Kidney (tissue), 14 donors: ENCODE results near the gene NKIRAS2. TPM values are rescaled to one million over a fixed set of nuclear protein-coding genes. Genes with fewer than 3 reads are reported as not detected.

Experiments used
- DNase-seq, 5 donors: peaks; one replicate each; pipeline ENCODE4 v3.0.0-alpha.2; 2013 to 2020
- FAIRE-seq: peaks from 2 replicates; lab custom pipeline; 2012; peaks lifted over from hg19 to GRCh38; lab: Jason Lieb, UNC
- H3K27ac ChIP-seq, 2 donors: one replicate each; pipeline ENCODE4 v1.7.0; 2013; ENCODE audit warnings: low read depth in 2 of 2, low read length in 2 of 2, inconsistent platforms in 1 of 2
- H3K27me3 ChIP-seq: one replicate; pipeline ENCODE4 v1.7.1; 2013; ENCODE audit warnings: low read length, inconsistent platforms; ENCODE audit not compliant: control insufficient read depth, insufficient read depth
- H3K36me3 ChIP-seq, 3 donors: one replicate each; pipeline versions ENCODE4 v1.7.0 to v1.7.1; 2013; ENCODE audit warnings: low read length in 3 of 3, control low read depth in 1 of 3, inconsistent platforms in 1 of 3; ENCODE audit not compliant: insufficient read depth in 3 of 3, control insufficient read depth in 2 of 3
- H3K4me1 ChIP-seq, 3 donors: one replicate each; pipeline versions ENCODE4 v1.7.0 to v1.7.1; 2013; ENCODE audit warnings: low read length in 3 of 3, inconsistent platforms in 1 of 3, low read depth in 1 of 3; ENCODE audit not compliant: control insufficient read depth in 2 of 3, insufficient read depth in 2 of 3
- H3K4me3 ChIP-seq, 3 donors: one replicate each; pipeline versions ENCODE4 v1.7.0 to v1.8.1; 2013; ENCODE audit warnings: low read length in 3 of 3, control low read depth in 1 of 3, inconsistent platforms in 1 of 3
- H3K9ac ChIP-seq, 3 donors: one replicate each; pipeline versions ENCODE4 v1.7.0 to v1.7.1; 2013; ENCODE audit warnings: low read length in 3 of 3, control low read depth in 1 of 3, inconsistent platforms in 1 of 3
- H3K9me3 ChIP-seq, 3 donors: one replicate each; pipeline versions ENCODE4 v1.7.0 to v1.7.1; 2013; ENCODE audit warnings: low read length in 3 of 3, control low read depth in 1 of 3, inconsistent platforms in 1 of 3; ENCODE audit not compliant: control insufficient read depth in 2 of 3, insufficient read depth in 1 of 3
- CTCF ChIP-seq: IDR thresholded peaks from 3 replicates; pipeline ENCODE4 v1.5.1; 2012; ENCODE audit warnings: mild to moderate bottlenecking, moderate library complexity, borderline replicate concordance; ENCODE audit not compliant: insufficient read depth; ENCODE audit errors: extremely low read depth
- intact Hi-C: fragments of 100-400 bp; cut with DNase I; formaldehyde crosslinking; loops from one replicate; pipeline ENCODE4 v1.11.1; 2022
- polyA plus RNA-seq: library from polyadenylated mRNA; stranded (reverse); fragments of 350-450 nt; fragmentation: Illumina TruSeq; extraction: RNeasy Lipid Tissue Mini Kit (QIAGEN cat#74804); gene quantifications from one replicate; pipeline ENCODE4 v1.2.3, GENCODE V29; 2014; ENCODE audit warnings: low read depth, low replicate concordance; ENCODE audit not compliant: insufficient read depth
- total RNA-seq: library from RNA; stranded (reverse); fragmentation: NEBNext Ultra II Directional; extraction: Animal tissue kit (Norgen Biotek cat#: 25700); gene quantifications from one replicate; pipeline ENCODE4 v1.2.1, GENCODE V29; 2021
- donor health status: control.
- donor health status: control.
- donor health status: control.
- donor health status: control.
- donor health status: control.
- donor health status: DM: yes; HTN: yes; CAD: no.
- donor health status: Normal renal cell carcinoma (clear cell type).

NKIRAS2 gene
- total and polyA plus RNA-seq, 2 donors from 2014 or later = 21.2 to 26.8 TPM

DNA sequence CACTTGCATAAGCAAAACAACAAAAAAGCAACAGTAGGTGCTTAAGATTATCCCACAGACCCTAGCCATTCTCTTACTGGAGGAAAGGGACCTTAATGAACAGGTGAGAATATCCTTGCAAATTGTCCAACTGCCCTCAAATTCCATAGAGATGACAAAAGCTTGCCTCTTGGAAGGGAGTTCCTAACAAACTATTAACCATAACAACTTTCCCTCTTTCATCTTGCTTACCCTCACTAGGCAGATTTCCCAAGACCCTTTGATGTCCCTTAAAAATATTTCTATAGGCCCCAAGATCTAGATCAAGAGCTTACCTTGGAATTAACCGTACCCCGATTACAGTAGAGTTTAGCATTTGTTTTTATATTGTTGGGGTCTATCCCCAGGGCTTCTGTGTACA is 31.5 kb upstream of the NKIRAS2 start:
- Histone ChIP-seq H3K36me3 (peaks cover 24 to 71% (median 42%) of the 10 kb centered on the region in 3 donors), H3K9me3 (no peaks in the 10 kb centered on the region), H3K4me3 (no peak overlapping the region), H3K27ac (no peak overlapping the region), H3K27me3 (no peaks in the 10 kb centered on the region), H3K9ac (no peak overlapping the region), H3K4me1 (no peaks in the 10 kb centered on the region)
- no peak for DNase-seq
- TF ChIP-seq CTCF = no peak
- no peak for FAIRE-seq
- intact Hi-C loops = no loop called here

DNA sequence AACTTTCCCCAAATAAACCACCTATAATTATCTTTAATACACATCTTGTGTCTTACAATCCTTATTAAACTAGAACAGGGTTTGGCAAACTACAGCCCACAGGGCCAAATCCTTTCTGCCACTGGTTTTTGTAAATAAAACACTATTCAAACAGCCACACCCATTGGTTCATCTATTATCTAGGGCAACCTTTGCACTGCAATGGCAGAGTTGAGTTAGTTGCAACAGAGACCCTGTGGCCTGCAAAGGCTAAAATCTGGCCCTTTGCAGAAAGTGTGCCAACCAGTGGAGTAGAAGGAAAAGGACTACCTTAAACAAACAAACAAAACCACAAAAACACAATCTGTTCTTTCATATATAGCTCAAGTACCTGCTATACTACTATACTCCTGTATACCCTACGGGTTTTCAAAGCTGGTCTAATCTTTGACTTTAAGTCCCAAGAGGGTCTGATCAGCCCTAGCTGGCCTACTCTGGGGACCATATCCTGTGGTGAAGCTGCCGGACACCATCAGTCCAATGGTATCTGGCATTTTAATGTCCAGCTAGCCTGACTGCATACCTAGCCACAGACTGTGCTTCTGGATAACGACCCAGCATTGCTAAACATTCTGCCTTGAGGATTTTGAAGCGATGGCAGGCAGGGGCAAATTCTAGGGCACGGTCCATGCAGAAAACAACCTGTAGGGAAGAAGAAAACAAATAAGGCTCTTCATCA is 30.0 kb upstream of the NKIRAS2 start:
- Histone ChIP-seq H3K9me3 (no peaks in the 10 kb centered on the region), H3K9ac (no peak overlapping the region), H3K27me3 (no peaks in the 10 kb centered on the region), H3K27ac (no peak overlapping the region), H3K4me1 (no peaks in the 10 kb centered on the region), H3K4me3 (no peak overlapping the region), H3K36me3 (peaks cover 21 to 69% (median 41%) of the 10 kb centered on the region in 3 donors)
- FAIRE-seq (no peak), DNase-seq (no peak)
- no peak for TF ChIP-seq CTCF
- intact Hi-C loops = no loop called here

DNA sequence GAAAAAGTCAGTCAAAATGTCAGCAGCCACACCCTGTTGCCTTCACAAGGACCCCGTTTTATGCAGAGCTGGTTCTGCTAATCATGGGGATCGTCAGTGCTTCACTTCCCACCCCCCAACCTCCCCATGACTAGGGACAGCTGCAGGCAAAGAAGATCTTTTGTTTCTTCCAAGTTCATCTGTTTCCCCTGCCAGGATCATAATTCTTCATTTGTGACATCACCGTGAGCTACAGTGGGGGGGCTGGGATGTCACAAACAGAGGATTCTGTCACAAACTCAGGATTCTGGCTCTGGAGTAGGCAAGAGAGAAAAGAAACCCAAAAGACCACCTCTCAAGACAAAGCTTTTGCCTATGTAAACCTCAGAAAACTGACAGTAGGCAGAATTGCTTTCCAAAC is 27.3 kb upstream of the NKIRAS2 start:
- H3K4me1 ChIP-seq = no peaks in the 10 kb centered on the region
- DNase-seq = peak in 1 of 5 donors; percentile 37
- intact Hi-C loops = no loop called here
- H3K27me3 ChIP-seq = no peaks in the 10 kb centered on the region
- no peak for FAIRE-seq
- no peak overlapping the region for H3K9ac ChIP-seq
- H3K27ac ChIP-seq = no peak overlapping the region
- H3K4me3 ChIP-seq = no peak overlapping the region
- H3K36me3 ChIP-seq = peaks cover 17 to 80% (median 44%) of the 10 kb centered on the region in 3 donors
- no peak for TF ChIP-seq CTCF
- H3K9me3 ChIP-seq = no peaks in the 10 kb centered on the region
